HG03108 (cell line): Measurements from ENCODE around the gene DCTN3.

Experiments
- ATAC-seq: cut with Tn5 transposase; IDR thresholded peaks from one replicate; pipeline ENCODE4 v1.9.1; 2021; ENCODE audit warnings: moderate library complexity; ENCODE audit not compliant: unreplicated experiment

The DCTN3 gene

GRCh38 chr9:34620061-34620994 lies at the start of gene DCTN3:
Gene DCTN3, minus strand, starts transcription at chr9:34620495. Its CDS starts 31 bp downstream, at chr9:34620464.
- peak; percentile 99 for ATAC-seq

DNA sequence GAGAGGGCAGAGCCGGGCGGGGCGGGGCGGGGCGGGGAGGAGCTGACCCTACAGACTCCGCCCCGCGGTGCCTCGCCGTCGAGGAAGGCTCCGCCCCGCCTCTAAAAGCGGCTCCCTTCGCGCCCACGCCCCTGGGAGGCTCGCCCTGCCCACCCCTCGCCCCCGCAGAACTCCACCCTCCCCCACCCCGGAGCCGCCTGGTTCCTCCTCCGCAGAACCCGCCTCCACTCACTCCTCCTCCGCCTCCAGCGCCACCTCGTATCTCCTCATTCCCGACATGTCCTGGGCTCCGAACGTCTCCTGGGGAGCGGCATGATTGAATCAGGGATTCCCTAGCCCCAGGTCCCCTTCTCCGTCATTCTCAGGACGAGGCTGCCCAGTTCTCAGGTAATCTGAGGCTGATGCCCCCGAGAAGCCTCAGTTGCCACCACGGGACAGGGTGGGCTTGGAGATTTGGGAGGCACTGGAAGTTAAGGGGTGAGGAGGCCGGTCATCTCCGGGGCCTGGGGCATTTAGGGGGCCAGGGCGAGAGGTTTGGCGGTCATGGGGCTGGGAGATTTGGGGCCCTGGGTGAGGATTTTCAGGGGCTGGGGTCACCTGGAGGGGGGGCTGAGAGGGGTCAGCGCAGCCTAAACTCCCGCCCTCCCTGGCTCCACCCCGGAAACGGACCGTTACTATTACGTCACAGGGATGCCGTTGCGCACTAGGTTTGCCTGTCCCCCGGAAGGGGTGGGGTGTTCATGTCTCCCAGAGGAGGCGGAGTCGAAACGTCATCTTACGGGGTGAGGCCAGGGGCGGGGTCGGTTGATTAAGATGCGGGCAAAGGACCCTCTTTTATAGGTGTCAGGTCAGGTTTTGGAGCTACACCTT lies 45.3 kb upstream of the DCTN3 start:
- peak; percentile 73 for ATAC-seq

DNA sequence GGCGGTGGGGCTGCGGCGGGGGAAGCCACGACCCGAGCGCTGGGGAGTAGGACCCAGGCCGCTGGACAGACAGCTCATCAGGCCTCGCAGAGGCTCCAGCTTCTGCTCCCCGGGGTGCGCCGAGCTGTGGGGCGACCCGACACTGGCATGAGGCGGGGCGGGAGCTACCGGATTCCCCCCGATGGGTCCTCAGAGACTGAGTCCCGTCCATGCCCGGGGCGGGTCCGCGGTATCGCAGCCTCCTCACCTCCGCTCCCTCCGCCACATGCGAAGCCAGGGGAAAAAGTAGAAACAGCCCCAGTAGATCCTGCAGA lies 44.7 kb upstream of the DCTN3 start:
- ATAC-seq: peak; percentile 19

- ATAC-seq: peak; percentile 43
Measured at GRCh38 chr9:34664281-34665066, 44.2 kb upstream of the DCTN3 start.

GRCh38 chr9:34663303-34663605 lies 43.0 kb upstream of the DCTN3 start:
- ATAC-seq: no peak

- ATAC-seq: no peak
Measured at GRCh38 chr9:34662526-34663302, 42.4 kb upstream of the DCTN3 start, which contains the start of gene CCL27. Gene CCL27, minus strand, starts transcription at chr9:34662657. Its CDS starts 24 bp downstream, at chr9:34662633.

GRCh38 chr9:34659592-34660253 lies 39.4 kb upstream of the DCTN3 start:
- no peak for ATAC-seq

DNA sequence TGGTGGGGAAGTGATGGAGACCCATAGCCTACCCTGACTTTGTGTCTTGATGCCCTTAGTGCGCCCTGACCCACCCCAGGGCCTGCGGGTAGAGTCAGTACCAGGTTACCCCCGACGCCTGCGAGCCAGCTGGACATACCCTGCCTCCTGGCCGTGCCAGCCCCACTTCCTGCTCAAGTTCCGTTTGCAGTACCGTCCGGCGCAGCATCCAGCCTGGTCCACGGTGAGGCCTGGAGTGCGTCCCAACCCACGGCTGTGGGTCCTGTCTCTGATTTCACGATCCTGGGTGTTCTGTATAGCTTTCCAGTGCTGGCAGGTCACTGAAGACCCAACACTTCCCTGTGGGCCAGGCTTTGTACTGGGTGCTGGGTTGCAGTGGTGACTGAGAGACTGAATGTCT lies 38.2 kb upstream of the DCTN3 start:
- ATAC-seq: no peak

DNA sequence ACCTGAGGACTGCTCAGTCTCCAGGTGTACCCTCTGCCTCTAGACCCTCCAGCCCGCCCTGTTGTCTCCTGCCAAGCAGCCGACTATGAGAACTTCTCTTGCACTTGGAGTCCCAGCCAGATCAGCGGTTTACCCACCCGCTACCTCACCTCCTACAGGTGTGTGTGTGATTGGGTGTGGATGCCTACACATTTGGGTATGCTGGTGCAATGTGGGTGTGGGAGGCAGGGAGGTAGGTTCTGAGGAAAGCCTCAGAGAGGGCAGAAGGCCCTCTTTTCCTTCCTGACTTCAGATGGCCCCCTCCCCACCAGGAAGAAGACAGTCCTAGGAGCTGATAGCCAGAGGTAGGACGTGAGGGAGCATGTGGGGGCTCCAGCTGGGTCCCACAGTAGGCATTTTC lies 36.7 kb upstream of the DCTN3 start:
- no peak for ATAC-seq

GRCh38 chr9:34655394-34655793 lies 35.1 kb upstream of the DCTN3 start:
- no peak for ATAC-seq

DNA sequence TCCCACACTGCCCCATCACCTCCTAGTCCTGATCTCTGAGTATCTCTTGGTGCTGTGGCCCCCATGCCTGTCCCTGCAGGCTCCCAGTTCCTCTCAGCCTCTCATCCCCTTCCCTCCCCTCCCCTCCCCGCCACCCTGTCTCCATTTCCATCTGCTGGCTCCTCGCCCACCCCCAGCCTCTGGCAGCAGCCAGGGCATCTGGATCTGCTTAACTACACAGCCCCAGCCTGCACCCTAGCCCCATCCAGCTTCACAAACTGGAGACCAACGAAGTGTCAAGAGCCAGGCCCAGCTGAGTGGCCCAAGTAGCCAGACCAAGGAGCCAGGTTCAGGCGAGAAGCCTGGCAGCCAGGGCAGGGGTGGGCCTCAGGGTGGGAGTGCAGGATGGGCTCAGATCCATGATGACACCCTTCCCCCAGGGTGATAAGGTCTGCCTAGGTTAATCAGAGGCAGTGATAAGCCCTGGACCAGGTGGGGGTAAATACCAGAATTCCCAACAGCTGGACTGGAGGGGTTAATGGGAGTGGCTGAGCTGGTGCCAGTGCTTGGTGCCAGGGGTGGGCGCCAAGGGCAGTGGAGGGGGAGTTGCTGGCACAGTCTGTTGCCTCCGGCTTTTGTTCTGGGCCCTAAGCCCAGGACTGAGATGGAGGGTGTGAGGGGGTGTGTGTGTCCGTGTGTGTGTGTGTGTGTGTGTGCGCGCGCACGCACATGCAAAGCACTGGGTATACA lies 34.2 kb upstream of the DCTN3 start:
- ATAC-seq: no peak

DNA sequence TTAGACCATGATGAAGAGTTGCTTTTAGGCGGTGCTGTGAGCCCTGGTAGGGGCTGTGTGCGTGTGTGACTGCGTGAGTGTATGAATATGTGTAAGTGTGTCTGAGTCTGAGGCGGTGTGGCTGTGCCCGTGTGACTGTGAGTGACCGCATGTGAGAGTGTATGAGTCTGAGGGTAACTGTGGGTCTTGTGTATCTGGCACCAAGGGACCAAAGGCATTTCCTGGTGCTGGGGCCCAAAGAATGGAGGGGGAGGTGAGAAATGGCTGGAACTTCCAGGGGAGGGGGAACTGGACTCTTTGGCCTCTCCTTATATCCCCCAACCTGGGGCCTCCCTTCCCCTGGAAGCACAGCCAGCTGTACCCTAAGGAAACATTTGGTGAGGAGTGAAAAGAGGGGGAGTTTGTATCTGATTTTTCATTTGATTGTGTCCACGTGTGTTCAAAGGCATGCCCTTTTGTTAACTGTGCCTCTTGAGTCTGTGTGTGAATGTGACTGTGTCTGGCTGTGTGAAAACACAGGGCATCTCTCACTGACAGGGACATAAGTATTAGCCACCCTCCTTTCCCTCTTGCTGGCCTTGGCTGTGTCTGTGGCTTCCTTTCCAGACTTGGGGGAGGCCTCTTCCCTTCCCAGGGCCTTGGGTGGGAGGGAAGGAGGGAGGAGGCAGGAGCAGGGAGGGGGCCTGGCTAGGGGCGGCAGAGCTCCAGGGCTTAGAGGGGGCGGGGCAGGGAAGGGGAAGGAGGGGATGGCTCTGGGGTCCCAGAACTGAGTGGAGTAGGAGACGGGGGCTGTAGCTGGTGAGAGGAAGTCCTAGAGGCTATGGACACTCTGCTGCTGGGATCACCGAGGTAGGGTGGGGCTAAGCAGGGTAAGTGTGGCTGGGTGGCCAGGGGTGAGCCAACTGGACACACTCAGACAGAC lies 33.1 kb upstream of the DCTN3 start:
- no peak for ATAC-seq

- no peak for ATAC-seq
Measured at GRCh38 chr9:34652602-34653000, 32.3 kb upstream of the DCTN3 start.

DNA sequence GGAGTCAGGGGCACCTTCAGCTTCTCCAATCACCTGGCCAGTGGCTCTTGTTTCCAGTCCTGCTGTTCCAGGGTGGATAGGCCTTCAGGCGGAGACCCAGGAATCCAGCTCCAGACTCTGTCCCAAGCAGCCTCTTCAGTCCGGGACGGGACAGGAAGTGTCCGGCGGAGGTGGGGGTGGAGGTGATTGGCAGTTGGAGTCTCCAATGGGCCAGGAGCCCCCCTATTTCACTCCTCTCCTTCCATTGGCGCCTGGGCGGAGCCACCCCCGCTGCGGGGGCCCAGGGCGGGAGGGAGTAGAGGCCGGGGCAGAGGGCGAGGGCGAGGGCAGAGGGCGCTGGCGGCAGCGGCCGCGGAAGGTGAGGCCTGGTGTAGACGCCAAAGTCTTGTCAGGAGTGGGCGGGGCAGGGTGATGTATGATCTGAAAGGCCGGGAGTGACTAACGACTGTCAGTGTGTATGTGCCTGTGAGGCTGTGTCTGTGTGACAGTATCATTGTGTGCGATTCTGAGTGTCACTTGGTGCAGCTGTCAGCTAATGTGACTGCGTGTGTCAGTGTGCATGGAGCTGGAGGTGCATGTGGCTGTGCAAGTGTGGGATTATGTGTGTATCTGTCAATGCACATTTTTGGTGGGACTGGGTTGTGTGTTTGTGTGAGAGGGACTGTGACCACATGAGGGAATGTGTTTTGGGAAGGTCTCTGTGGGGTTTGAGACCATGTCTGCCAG lies 31.7 kb upstream of the DCTN3 start, which contains the start of gene IL11RA:
Gene IL11RA, plus strand, starts transcription at position 310 of the 726 bp plus-strand sequence. CDS start 3,033 bp downstream, outside the sequence.
- no peak for ATAC-seq

GRCh38 chr9:34651321-34651720 lies 31.0 kb upstream of the DCTN3 start:
- ATAC-seq: no peak

GRCh38 chr9:34650816-34651215 lies 30.5 kb upstream of the DCTN3 start:
- no peak for ATAC-seq

GRCh38 chr9:34648673-34649072 lies 28.4 kb upstream of the DCTN3 start:
- ATAC-seq: no peak
